GM23338 (cell line): Measurements from ENCODE around the gene MATCAP1.

Experiments
- CREB1 ChIP-seq: fragments of 250-450 bp; sonication (Bioruptor Pico); IDR thresholded peaks from 2 replicates; pipeline ENCODE4 v1.5.0; 2020; ENCODE audit warnings: low read depth, mild to moderate bottlenecking, moderate library complexity
- CTCF ChIP-seq, 2 experiments: fragments of 200-600 bp in 1 of 2; sonication (generic) in 1 of 2; conservative IDR thresholded peaks; 2 replicates each; pipeline versions ENCODE4 v1.5.1 to v1.6.1; 2016 to 2017; ENCODE audit warnings: antibody characterized with exemption in 2 of 2, low read depth in 2 of 2, mild to moderate bottlenecking in 2 of 2, moderate library complexity in 1 of 2
- ETS1 ChIP-seq: IDR thresholded peaks from 2 replicates; pipeline ENCODE4 v1.6.1; 2016; ENCODE audit warnings: antibody characterized with exemption
- EZH2 ChIP-seq: fragments of 200-600 bp; sonication (generic); IDR thresholded peaks from one replicate; pipeline ENCODE4 v1.8.0; 2017; ENCODE audit warnings: antibody characterized with exemption, mild to moderate bottlenecking, low read depth; ENCODE audit not compliant: unreplicated experiment
- EZH2phosphoT487 ChIP-seq: fragments of 200-600 bp; sonication (generic); IDR thresholded peaks from one replicate; pipeline ENCODE4 v1.8.1; 2018; ENCODE audit warnings: antibody characterized with exemption; ENCODE audit not compliant: unreplicated experiment
- JUNB ChIP-seq: IDR thresholded peaks from one replicate; pipeline ENCODE4 v1.6.1; 2016; ENCODE audit warnings: antibody characterized with exemption; ENCODE audit not compliant: unreplicated experiment
- NANOG ChIP-seq: IDR thresholded peaks from 2 replicates; pipeline ENCODE4 v1.6.1; 2016; ENCODE audit warnings: antibody characterized with exemption, borderline replicate concordance
- POLR2AphosphoS5 ChIP-seq: IDR thresholded peaks from 2 replicates; pipeline ENCODE4 v1.6.1; 2016; ENCODE audit warnings: antibody characterized with exemption, low read depth
- STAT1 ChIP-seq: IDR thresholded peaks from one replicate; pipeline ENCODE4 v1.6.1; 2016; ENCODE audit warnings: antibody characterized with exemption; ENCODE audit not compliant: unreplicated experiment
- ZNF114 ChIP-seq: fragments of 250-450 bp; sonication (Bioruptor Pico); IDR thresholded peaks from 2 replicates; pipeline ENCODE4 v1.5.0; 2020; ENCODE audit warnings: mild to moderate bottlenecking, moderate library complexity
- ZNF331 ChIP-seq: fragments of 250-450 bp; sonication (Bioruptor Pico); IDR thresholded peaks from 2 replicates; pipeline ENCODE4 v1.5.0; 2020; ENCODE audit warnings: low read depth, mild to moderate bottlenecking, moderate library complexity
- TF ChIP-seq, protein P1 (sequence below): fragments of 250-450 bp; sonication (Bioruptor Pico); IDR thresholded peaks from 2 replicates; pipeline ENCODE4 v1.5.0; 2020; ENCODE audit warnings: mild to moderate bottlenecking, moderate library complexity
- TF ChIP-seq, protein P2 (sequence below): IDR thresholded peaks from one replicate; pipeline ENCODE4 v1.6.1; 2018; ENCODE audit warnings: antibody characterized with exemption; ENCODE audit not compliant: unreplicated experiment

GRCh38 chr16:67128887-67129286 lies 54.9 kb downstream of the MATCAP1 start:
- no peak for TF ChIP-seq CREB1 (CRISPR knock-in tag)
- TF ChIP-seq EZH2phosphoT487, result no peak
- no peak for TF ChIP-seq CTCF (conservative IDR thresholded peaks at IDR 0.05; ENCODE audit: low read depth in 2 of 2)
- TF ChIP-seq POLR2AphosphoS5, result no peak
- TF ChIP-seq EZH2, result no peak
- TF ChIP-seq ZNF331 (CRISPR knock-in tag), result no peak
- TF ChIP-seq, protein P1, sequence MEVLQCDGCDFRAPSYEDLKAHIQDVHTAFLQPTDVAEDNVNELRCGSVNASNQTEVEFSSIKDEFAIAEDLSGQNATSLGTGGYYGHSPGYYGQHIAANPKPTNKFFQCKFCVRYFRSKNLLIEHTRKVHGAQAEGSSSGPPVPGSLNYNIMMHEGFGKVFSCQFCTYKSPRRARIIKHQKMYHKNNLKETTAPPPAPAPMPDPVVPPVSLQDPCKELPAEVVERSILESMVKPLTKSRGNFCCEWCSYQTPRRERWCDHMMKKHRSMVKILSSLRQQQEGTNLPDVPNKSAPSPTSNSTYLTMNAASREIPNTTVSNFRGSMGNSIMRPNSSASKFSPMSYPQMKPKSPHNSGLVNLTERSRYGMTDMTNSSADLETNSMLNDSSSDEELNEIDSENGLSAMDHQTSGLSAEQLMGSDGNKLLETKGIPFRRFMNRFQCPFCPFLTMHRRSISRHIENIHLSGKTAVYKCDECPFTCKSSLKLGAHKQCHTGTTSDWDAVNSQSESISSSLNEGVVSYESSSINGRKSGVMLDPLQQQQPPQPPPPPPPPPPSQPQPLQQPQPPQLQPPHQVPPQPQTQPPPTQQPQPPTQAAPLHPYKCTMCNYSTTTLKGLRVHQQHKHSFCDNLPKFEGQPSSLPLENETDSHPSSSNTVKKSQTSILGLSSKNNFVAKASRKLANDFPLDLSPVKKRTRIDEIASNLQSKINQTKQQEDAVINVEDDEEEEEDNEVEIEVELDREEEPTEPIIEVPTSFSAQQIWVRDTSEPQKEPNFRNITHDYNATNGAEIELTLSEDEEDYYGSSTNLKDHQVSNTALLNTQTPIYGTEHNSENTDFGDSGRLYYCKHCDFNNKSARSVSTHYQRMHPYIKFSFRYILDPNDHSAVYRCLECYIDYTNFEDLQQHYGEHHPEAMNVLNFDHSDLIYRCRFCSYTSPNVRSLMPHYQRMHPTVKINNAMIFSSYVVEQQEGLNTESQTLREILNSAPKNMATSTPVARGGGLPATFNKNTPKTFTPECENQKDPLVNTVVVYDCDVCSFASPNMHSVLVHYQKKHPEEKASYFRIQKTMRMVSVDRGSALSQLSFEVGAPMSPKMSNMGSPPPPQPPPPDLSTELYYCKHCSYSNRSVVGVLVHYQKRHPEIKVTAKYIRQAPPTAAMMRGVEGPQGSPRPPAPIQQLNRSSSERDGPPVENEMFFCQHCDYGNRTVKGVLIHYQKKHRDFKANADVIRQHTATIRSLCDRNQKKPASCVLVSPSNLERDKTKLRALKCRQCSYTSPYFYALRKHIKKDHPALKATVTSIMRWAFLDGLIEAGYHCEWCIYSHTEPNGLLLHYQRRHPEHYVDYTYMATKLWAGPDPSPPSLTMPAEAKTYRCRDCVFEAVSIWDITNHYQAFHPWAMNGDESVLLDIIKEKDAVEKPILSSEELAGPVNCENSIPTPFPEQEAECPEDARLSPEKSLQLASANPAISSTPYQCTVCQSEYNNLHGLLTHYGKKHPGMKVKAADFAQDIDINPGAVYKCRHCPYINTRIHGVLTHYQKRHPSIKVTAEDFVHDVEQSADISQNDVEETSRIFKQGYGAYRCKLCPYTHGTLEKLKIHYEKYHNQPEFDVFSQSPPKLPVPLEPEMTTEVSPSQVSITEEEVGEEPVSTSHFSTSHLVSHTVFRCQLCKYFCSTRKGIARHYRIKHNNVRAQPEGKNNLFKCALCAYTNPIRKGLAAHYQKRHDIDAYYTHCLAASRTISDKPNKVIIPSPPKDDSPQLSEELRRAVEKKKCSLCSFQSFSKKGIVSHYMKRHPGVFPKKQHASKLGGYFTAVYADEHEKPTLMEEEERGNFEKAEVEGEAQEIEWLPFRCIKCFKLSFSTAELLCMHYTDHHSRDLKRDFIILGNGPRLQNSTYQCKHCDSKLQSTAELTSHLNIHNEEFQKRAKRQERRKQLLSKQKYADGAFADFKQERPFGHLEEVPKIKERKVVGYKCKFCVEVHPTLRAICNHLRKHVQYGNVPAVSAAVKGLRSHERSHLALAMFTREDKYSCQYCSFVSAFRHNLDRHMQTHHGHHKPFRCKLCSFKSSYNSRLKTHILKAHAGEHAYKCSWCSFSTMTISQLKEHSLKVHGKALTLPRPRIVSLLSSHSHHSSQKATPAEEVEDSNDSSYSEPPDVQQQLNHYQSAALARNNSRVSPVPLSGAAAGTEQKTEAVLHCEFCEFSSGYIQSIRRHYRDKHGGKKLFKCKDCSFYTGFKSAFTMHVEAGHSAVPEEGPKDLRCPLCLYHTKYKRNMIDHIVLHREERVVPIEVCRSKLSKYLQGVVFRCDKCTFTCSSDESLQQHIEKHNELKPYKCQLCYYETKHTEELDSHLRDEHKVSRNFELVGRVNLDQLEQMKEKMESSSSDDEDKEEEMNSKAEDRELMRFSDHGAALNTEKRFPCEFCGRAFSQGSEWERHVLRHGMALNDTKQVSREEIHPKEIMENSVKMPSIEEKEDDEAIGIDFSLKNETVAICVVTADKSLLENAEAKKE (CRISPR knock-in tag), result no peak
- TF ChIP-seq, protein P2, sequence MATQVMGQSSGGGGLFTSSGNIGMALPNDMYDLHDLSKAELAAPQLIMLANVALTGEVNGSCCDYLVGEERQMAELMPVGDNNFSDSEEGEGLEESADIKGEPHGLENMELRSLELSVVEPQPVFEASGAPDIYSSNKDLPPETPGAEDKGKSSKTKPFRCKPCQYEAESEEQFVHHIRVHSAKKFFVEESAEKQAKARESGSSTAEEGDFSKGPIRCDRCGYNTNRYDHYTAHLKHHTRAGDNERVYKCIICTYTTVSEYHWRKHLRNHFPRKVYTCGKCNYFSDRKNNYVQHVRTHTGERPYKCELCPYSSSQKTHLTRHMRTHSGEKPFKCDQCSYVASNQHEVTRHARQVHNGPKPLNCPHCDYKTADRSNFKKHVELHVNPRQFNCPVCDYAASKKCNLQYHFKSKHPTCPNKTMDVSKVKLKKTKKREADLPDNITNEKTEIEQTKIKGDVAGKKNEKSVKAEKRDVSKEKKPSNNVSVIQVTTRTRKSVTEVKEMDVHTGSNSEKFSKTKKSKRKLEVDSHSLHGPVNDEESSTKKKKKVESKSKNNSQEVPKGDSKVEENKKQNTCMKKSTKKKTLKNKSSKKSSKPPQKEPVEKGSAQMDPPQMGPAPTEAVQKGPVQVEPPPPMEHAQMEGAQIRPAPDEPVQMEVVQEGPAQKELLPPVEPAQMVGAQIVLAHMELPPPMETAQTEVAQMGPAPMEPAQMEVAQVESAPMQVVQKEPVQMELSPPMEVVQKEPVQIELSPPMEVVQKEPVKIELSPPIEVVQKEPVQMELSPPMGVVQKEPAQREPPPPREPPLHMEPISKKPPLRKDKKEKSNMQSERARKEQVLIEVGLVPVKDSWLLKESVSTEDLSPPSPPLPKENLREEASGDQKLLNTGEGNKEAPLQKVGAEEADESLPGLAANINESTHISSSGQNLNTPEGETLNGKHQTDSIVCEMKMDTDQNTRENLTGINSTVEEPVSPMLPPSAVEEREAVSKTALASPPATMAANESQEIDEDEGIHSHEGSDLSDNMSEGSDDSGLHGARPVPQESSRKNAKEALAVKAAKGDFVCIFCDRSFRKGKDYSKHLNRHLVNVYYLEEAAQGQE, result no peak
- no peak for TF ChIP-seq STAT1
- TF ChIP-seq ETS1, result no peak
- TF ChIP-seq JUNB, result no peak
- no peak for TF ChIP-seq ZNF114 (CRISPR knock-in tag)
- TF ChIP-seq NANOG, result no peak
